Measurements from ENCODE around the gene LGALS1. TPM values are rescaled to one million over a fixed set of nuclear protein-coding genes. Genes with fewer than 3 reads are reported as not detected.

LGALS1 gene
- total RNA-seq, 2 experiments from 2014 or later, result 85.1 to 93.7 TPM

DNA sequence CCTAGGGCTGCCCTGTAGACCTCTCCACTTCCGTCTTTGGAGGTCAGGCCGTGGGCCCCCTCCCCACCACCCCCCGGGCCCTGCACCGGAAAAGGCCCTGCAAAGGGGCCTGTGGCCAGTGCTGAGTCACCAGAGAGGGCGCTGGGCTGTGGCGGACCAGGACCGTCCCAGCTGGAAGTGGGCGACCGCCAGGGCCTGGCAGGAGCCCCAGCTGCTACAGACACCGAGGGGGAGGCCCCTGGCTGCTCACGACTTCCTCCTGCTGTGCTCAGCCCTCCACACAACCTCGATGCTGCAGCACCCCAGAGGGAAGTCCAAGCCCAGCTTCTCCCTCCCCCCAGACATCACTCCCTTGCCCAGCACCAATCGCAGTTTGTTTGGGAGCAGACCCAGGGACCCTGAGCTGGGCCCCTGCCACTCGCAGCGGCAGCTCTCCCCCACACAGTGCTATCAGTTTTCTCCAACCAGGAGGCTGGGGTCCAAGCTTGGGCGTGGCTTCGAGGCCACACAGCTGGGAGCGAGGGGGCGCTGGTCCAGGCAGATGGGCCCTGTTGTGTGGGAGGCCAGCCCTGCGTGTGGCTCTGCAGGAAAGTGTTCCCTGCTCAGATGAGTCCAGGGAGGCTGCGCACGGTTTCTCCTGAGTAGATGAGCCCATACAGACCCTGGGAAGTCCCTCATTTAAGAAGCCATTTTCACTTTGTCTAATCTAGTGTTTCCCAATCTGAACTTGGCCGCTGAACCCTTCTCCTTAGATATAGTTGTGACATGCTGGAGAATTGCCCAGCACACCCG, 41.6 kb upstream of the LGALS1 start:
- POLR2A ChIA-PET, result interaction anchor here (0.8 to 5.2 kb wide), 11 partner anchors 9 to 52 kb away, joined by 3 to 43 read pairs (median 6); partner anchors contain the start of genes GGA1, LGALS1, NOL12 and PDXP
- H3K4me3 Mint-ChIP-seq, result peak overlapping the region; percentile 88

DNA sequence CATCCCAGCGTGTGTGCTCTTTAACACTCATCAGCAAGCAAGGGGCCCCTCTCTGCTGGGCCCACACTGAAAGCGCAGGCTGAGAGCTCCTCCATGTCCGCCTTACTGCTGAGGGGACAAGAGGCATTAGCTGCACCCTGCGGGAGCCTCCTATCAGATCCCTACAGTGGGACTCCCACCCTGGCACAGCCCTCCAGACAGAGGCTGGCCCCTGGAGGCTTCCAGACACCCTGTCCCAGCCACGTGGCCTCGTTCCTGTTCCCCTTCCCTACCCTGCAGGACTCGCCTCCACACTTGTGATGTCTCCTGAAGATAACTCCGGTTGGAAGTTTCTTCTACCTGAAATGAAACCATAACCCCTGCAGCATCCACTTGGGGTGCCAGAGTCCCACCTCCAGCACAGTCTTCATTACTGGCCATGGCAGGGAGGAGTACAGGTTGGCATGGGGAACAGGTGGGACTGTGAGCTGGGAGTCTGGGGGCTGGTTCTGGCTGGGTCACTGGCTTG, 41.0 kb upstream of the LGALS1 start:
- H3K27me3 Mint-ChIP-seq, result no peaks in the 10 kb centered on the region
- H3K4me1 Mint-ChIP-seq (ENCODE audit: low read depth), result peaks cover 63% of the 10 kb centered on the region
- peaks cover 12% of the 10 kb centered on the region for H3K36me3 Mint-ChIP-seq (ENCODE audit: low read depth)
- Histone ChIP-seq H3K27me3 (ENCODE audit: control insufficient read depth in 1 of 2, insufficient read depth in 2 of 2, low read length in 2 of 2) (no peaks in the 10 kb centered on the region), H3K36me3 (ENCODE audit: insufficient read depth, low read length) (peaks cover 21% of the 10 kb centered on the region), H3K4me1 (ENCODE audit: insufficient read depth, low read length) (peaks cover 86% of the 10 kb centered on the region), H3K4me3 (ENCODE audit: low read length) (peak overlapping the region; percentile 34), H3K9me3 (ENCODE audit: control insufficient read depth in 1 of 2, insufficient read depth in 1 of 2, low read length in 2 of 2) (no peaks in the 10 kb centered on the region), H3K27ac (ENCODE audit: low read depth in 1 of 2, low read length in 2 of 2) (peak overlapping the region; percentile 65 to 86)
- H3K9me3 Mint-ChIP-seq, result no peaks in the 10 kb centered on the region
- peak overlapping the region; percentile 88 for H3K4me3 Mint-ChIP-seq
- intact Hi-C loops (cut with DNase I, micrococcal nuclease), result no loop called here
- ChIA-PET POLR2A (interaction anchor here (1.4 to 5.2 kb wide), 8 partner anchors 9 to 52 kb away, joined by 3 to 43 read pairs (median 16); partner anchors contain the start of genes GGA1, LGALS1, NOL12 and PDXP), CTCF (interaction anchor here (0.6 to 8.6 kb wide), 7 partner anchors 9 to 96 kb away, joined by 3 to 49 read pairs (median 6); partner anchors contain the start of gene GGA1)
- peak in 2 of 14 experiments; percentile 52 to 60 for DNase-seq
- TF ChIP-seq, protein P1, sequence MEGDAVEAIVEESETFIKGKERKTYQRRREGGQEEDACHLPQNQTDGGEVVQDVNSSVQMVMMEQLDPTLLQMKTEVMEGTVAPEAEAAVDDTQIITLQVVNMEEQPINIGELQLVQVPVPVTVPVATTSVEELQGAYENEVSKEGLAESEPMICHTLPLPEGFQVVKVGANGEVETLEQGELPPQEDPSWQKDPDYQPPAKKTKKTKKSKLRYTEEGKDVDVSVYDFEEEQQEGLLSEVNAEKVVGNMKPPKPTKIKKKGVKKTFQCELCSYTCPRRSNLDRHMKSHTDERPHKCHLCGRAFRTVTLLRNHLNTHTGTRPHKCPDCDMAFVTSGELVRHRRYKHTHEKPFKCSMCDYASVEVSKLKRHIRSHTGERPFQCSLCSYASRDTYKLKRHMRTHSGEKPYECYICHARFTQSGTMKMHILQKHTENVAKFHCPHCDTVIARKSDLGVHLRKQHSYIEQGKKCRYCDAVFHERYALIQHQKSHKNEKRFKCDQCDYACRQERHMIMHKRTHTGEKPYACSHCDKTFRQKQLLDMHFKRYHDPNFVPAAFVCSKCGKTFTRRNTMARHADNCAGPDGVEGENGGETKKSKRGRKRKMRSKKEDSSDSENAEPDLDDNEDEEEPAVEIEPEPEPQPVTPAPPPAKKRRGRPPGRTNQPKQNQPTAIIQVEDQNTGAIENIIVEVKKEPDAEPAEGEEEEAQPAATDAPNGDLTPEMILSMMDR (IDR thresholded peaks at IDR 0.05), result peak; percentile 15
- peak overlapping the region; percentile 94 for H3K27ac Mint-ChIP-seq
- ATAC-seq (ENCODE audit: poor library complexity), result peak; percentile 26

More for the DNA sequence above, 41.6 kb upstream of the LGALS1 start:
- Mint-ChIP-seq H3K9me3 (no peaks in the 10 kb centered on the region), H3K27ac (peak overlapping the region; percentile 94), H3K4me1 (ENCODE audit: low read depth) (peaks cover 68% of the 10 kb centered on the region), H3K36me3 (ENCODE audit: low read depth) (peaks cover 10% of the 10 kb centered on the region), H3K27me3 (no peaks in the 10 kb centered on the region)
- H3K27me3 ChIP-seq (ENCODE audit: control insufficient read depth in 1 of 2, insufficient read depth in 2 of 2, low read length in 2 of 2), result no peaks in the 10 kb centered on the region
- no peaks in the 10 kb centered on the region for H3K9me3 ChIP-seq (ENCODE audit: control insufficient read depth in 1 of 2, insufficient read depth in 1 of 2, low read length in 2 of 2)
- peaks cover 85% of the 10 kb centered on the region for H3K4me1 ChIP-seq (ENCODE audit: insufficient read depth, low read length)
- intact Hi-C loops (cut with DNase I, micrococcal nuclease), result no loop called here
- H3K4me3 ChIP-seq (ENCODE audit: low read length), result peak overlapping the region; percentile 34
- TF ChIP-seq, protein P1 (IDR thresholded peaks at IDR 0.05), result no peak
- DNase-seq, result peak in 11 of 14 experiments; percentile 44 to 81 (median 52)
- peak overlapping the region; percentile 65 to 86 for H3K27ac ChIP-seq (ENCODE audit: low read depth in 1 of 2, low read length in 2 of 2)
- H3K36me3 ChIP-seq (ENCODE audit: insufficient read depth, low read length), result peaks cover 21% of the 10 kb centered on the region
- CTCF ChIA-PET, result interaction anchor here (0.6 to 8.6 kb wide), 6 partner anchors 9 to 95 kb away, joined by 3 to 49 read pairs (median 10); partner anchors contain the start of gene GGA1
- peak; percentile 61 for ATAC-seq (ENCODE audit: poor library complexity)

DNA sequence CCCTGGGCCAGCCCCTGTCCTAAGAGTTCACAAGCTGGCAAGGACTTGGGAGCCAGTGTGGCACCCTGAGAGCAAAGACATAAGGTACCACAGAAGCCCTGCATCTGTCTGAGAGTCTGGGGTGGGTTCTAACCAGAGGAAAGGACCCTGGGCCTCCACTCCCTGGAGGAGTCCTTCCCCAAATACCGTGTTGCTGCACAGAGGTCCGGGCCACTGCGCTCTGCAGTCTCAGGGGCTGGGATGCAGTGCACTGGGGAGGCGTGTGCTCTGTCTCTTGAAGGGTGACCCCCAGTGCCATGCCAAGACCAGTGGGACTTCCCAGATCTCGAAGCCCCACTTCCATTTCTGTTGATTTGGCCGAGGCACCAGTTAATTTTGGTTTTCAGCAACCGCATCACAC, 40.3 kb upstream of the LGALS1 start:
- Histone ChIP-seq H3K27me3 (ENCODE audit: control insufficient read depth in 1 of 2, insufficient read depth in 2 of 2, low read length in 2 of 2) (no peaks in the 10 kb centered on the region), H3K9me3 (ENCODE audit: control insufficient read depth in 1 of 2, insufficient read depth in 1 of 2, low read length in 2 of 2) (no peaks in the 10 kb centered on the region), H3K36me3 (ENCODE audit: insufficient read depth, low read length) (peaks cover 16% of the 10 kb centered on the region), H3K4me1 (ENCODE audit: insufficient read depth, low read length) (peaks cover 84% of the 10 kb centered on the region), H3K27ac (ENCODE audit: low read depth in 1 of 2, low read length in 2 of 2) (peak overlapping the region; percentile 65 to 86), H3K4me3 (ENCODE audit: low read length) (no peak overlapping the region)
- POLR2A ChIA-PET, result interaction anchor here (1.4 to 9.2 kb wide), 5 partner anchors 8 to 46 kb away, joined by 3 to 107 read pairs (median 29); partner anchors contain the start of genes GGA1 and LGALS1
- CTCF ChIA-PET, result interaction anchor here (1.0 to 8.6 kb wide), 5 partner anchors 8 to 46 kb away, joined by 3 to 49 read pairs (median 13); partner anchors contain the start of gene GGA1
- no peak for ATAC-seq (ENCODE audit: poor library complexity)
- intact Hi-C loops (cut with DNase I, micrococcal nuclease), result no loop called here
- Mint-ChIP-seq H3K36me3 (ENCODE audit: low read depth) (peaks cover 15% of the 10 kb centered on the region), H3K4me1 (ENCODE audit: low read depth) (peaks cover 64% of the 10 kb centered on the region), H3K27me3 (no peaks in the 10 kb centered on the region), H3K27ac (peak overlapping the region; percentile 94), H3K4me3 (no peak overlapping the region), H3K9me3 (no peaks in the 10 kb centered on the region)
- TF ChIP-seq, protein P1 (IDR thresholded peaks at IDR 0.05), result no peak
- DNase-seq, result no peak

All from CD4-positive, alpha-beta T cell (primary cell).